SU-DHL-6 (cell line): ENCODE results near the gene PADI4.

Source experiments
- H2AFZ ChIP-seq: fragments of 200-600 bp; sonication (generic); 2 replicates; pipeline ENCODE4 v1.6.1; 2014; ENCODE audit warnings: low read depth, mild to moderate bottlenecking, moderate library complexity, mixed read lengths, antibody characterized with exemption, low read length; ENCODE audit not compliant: severe bottlenecking
- H3F3A ChIP-seq: fragments of 200-600 bp; shearing (Covaris generic); 2 replicates; pipeline ENCODE4 v1.6.0; 2016; ENCODE audit warnings: antibody characterized with exemption, mild to moderate bottlenecking; ENCODE audit not compliant: insufficient read depth
- H3K27ac ChIP-seq: fragments of 200-600 bp; sonication (generic); 2 replicates; pipeline ENCODE4 v1.5.1; 2016; ENCODE audit warnings: low read depth, mild to moderate bottlenecking, low read length, moderate library complexity, mixed read lengths
- H3K27me3 ChIP-seq: fragments of 200-600 bp; sonication (generic), shearing (Covaris generic); 2 replicates; pipeline ENCODE4 v1.6.0; 2014; ENCODE audit warnings: mild to moderate bottlenecking, low read length
- H3K36me3 ChIP-seq: fragments of 200-600 bp; sonication (generic); 2 replicates; pipeline ENCODE4 v1.6.1; 2014; ENCODE audit warnings: mild to moderate bottlenecking, low read length, mixed read lengths
- H3K4me2 ChIP-seq: fragments of 300-600, 200-600 bp; shearing (Covaris generic), sonication (generic); 2 replicates; pipeline ENCODE4 v1.6.0; 2014; ENCODE audit warnings: low read length, low read depth, mild to moderate bottlenecking; ENCODE audit not compliant: poor library complexity, severe bottlenecking
- H3K4me3 ChIP-seq: fragments of 200-600 bp; sonication (generic); 2 replicates; pipeline ENCODE4 v1.5.1; 2014; ENCODE audit warnings: antibody characterized with exemption, low read length, mild to moderate bottlenecking, mixed read lengths; ENCODE audit not compliant: insufficient read depth, poor library complexity, severe bottlenecking
- H3K79me2 ChIP-seq: fragments of 200-600 bp; sonication (generic); 2 replicates; pipeline ENCODE4 v1.6.1; 2014; ENCODE audit warnings: mild to moderate bottlenecking, low read length, moderate library complexity; ENCODE audit not compliant: insufficient read depth
- H3K9ac ChIP-seq: fragments of 200-600 bp; sonication (generic); 2 replicates; pipeline ENCODE4 v1.7.0; 2014; ENCODE audit warnings: mild to moderate bottlenecking, low read length
- H3K9me2 ChIP-seq: fragments of 200-600 bp; sonication (generic); replicated peaks from 2 replicates; pipeline ENCODE4 v1.6.1; 2014; ENCODE audit warnings: low read length; ENCODE audit not compliant: insufficient read depth
- H3K9me3 ChIP-seq: fragments of 200-600 bp; sonication (generic); 2 replicates; pipeline ENCODE4 v1.6.1; 2014; ENCODE audit warnings: low read length, mixed read lengths; ENCODE audit not compliant: insufficient read depth
- H4K20me1 ChIP-seq: fragments of 200-600 bp; sonication (generic); 2 replicates; pipeline ENCODE4 v1.6.1; 2014; ENCODE audit warnings: low read depth, mild to moderate bottlenecking, antibody characterized with exemption, low read length, moderate library complexity, mixed read lengths
- EZH2phosphoT487 ChIP-seq: fragments of 200-600 bp; sonication (generic), shearing (Covaris generic); conservative IDR thresholded peaks from 2 replicates; pipeline ENCODE4 v1.6.1; 2018; ENCODE audit warnings: mild to moderate bottlenecking, antibody characterized with exemption, low read length, moderate library complexity, mixed read lengths
- TF ChIP-seq, protein P1 (sequence below): fragments of 200-600 bp; sonication (generic); IDR thresholded peaks from one replicate; pipeline ENCODE4 v1.5.1; 2017; ENCODE audit warnings: antibody characterized with exemption, mild to moderate bottlenecking, low read length, moderate library complexity; ENCODE audit not compliant: insufficient read depth, poor library complexity, severe bottlenecking

PADI4 gene

GRCh38 chr1:17304826-17305175, 3.2 kb upstream of the PADI4 start:
- no peaks in the 10 kb centered on the region for H3K36me3 ChIP-seq
- H3K27me3 ChIP-seq: no peaks in the 10 kb centered on the region
- H3K9me3 ChIP-seq: peaks cover 8% of the 10 kb centered on the region; the same call in 1 of the 2 replicates
- H3K79me2 ChIP-seq: no peaks in the 10 kb centered on the region
- no peak overlapping the region for H3K4me2 ChIP-seq
- no peak overlapping the region for H3K4me3 ChIP-seq
- no peak overlapping the region for H3K9ac ChIP-seq
- no peaks in the 10 kb centered on the region for H3K9me2 ChIP-seq
- H3K27ac ChIP-seq: no peak overlapping the region
- no peaks in the 10 kb centered on the region for H3F3A ChIP-seq
- no peak overlapping the region for H2AFZ ChIP-seq
- no peak for TF ChIP-seq EZH2phosphoT487
- TF ChIP-seq, protein P1, sequence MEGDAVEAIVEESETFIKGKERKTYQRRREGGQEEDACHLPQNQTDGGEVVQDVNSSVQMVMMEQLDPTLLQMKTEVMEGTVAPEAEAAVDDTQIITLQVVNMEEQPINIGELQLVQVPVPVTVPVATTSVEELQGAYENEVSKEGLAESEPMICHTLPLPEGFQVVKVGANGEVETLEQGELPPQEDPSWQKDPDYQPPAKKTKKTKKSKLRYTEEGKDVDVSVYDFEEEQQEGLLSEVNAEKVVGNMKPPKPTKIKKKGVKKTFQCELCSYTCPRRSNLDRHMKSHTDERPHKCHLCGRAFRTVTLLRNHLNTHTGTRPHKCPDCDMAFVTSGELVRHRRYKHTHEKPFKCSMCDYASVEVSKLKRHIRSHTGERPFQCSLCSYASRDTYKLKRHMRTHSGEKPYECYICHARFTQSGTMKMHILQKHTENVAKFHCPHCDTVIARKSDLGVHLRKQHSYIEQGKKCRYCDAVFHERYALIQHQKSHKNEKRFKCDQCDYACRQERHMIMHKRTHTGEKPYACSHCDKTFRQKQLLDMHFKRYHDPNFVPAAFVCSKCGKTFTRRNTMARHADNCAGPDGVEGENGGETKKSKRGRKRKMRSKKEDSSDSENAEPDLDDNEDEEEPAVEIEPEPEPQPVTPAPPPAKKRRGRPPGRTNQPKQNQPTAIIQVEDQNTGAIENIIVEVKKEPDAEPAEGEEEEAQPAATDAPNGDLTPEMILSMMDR: no peak
- no peaks in the 10 kb centered on the region for H4K20me1 ChIP-seq

GRCh38 chr1:17305576-17306095, 2.4 kb upstream of the PADI4 start:
- H3K79me2 ChIP-seq: no peaks in the 10 kb centered on the region
- TF ChIP-seq EZH2phosphoT487: no peak
- TF ChIP-seq, protein P1: no peak
- no peak overlapping the region for H2AFZ ChIP-seq
- no peak overlapping the region for H3K9ac ChIP-seq
- no peak overlapping the region for H3K27ac ChIP-seq
- no peaks in the 10 kb centered on the region for H3K27me3 ChIP-seq
- no peaks in the 10 kb centered on the region for H3K9me2 ChIP-seq
- no peaks in the 10 kb centered on the region for H4K20me1 ChIP-seq
- no peaks in the 10 kb centered on the region for H3K36me3 ChIP-seq
- no peaks in the 10 kb centered on the region for H3F3A ChIP-seq
- H3K9me3 ChIP-seq: peaks cover 8% of the 10 kb centered on the region; the same call in 1 of the 2 replicates
- H3K4me3 ChIP-seq: no peak overlapping the region
- H3K4me2 ChIP-seq: no peak overlapping the region

- no peaks in the 10 kb centered on the region for H3K79me2 ChIP-seq
- H3K9me3 ChIP-seq: peaks cover 8% of the 10 kb centered on the region; the same call in 1 of the 2 replicates
- H3K36me3 ChIP-seq: no peaks in the 10 kb centered on the region
- H3K9me2 ChIP-seq: no peaks in the 10 kb centered on the region
- H3K9ac ChIP-seq: no peak overlapping the region
- no peaks in the 10 kb centered on the region for H4K20me1 ChIP-seq
- no peak overlapping the region for H3K4me2 ChIP-seq
- no peak overlapping the region for H3K4me3 ChIP-seq
- TF ChIP-seq, protein P1: no peak
- no peak for TF ChIP-seq EZH2phosphoT487
- H3K27ac ChIP-seq: no peak overlapping the region
- H3F3A ChIP-seq: no peaks in the 10 kb centered on the region
- no peaks in the 10 kb centered on the region for H3K27me3 ChIP-seq
- no peak overlapping the region for H2AFZ ChIP-seq
Measured at GRCh38 chr1:17306407-17306806, 1.6 kb upstream of the PADI4 start.
